NCI-H345 (cell line): ENCODE results near the gene CDKL2.
"Not testable (repeated sequence)": the region's sequence is repeated elsewhere in the genome, so short reads cannot be mapped to it uniquely, and the experiment has no call there.

Experiments
- DNase-seq: peaks from one replicate; lab custom pipeline; 2025; lab: John Stamatoyannopoulos, UW

The CDKL2 gene

GRCh38 chr4:75630174-75630936 lies at the start of gene CDKL2:
CDKL2 (minus strand) TSS chr4:75630528; CDS start chr4:75625988, 4,540 bp downstream.
- DNase-seq: peak; percentile 92

GRCh38 chr4:75678965-75679364 lies 48.6 kb upstream of the CDKL2 start:
- DNase-seq: no peak

GRCh38 chr4:75678473-75678872 lies 48.1 kb upstream of the CDKL2 start:
- no peak for DNase-seq

GRCh38 chr4:75675004-75675531 lies 44.7 kb upstream of the CDKL2 start:
- no peak for DNase-seq

- DNase-seq: no peak
Measured at GRCh38 chr4:75673959-75674328, 43.6 kb upstream of the CDKL2 start.

GRCh38 chr4:75673027-75673958 lies 43.0 kb upstream of the CDKL2 start, which contains the start of gene G3BP2:
G3BP2 (minus strand) TSS chr4:75673411; CDS start chr4:75662025, 11,386 bp downstream.
- DNase-seq: peak; percentile 98

- peak; percentile 34 for DNase-seq
Measured at GRCh38 chr4:75672461-75673026, 42.2 kb upstream of the CDKL2 start.

GRCh38 chr4:75671802-75672421 lies 41.6 kb upstream of the CDKL2 start:
- DNase-seq: no peak

- DNase-seq: no peak
Measured at GRCh38 chr4:75668596-75668995, 38.3 kb upstream of the CDKL2 start.

- not testable (repeated sequence) for DNase-seq
Measured at GRCh38 chr4:75667636-75668035, 37.3 kb upstream of the CDKL2 start.

- DNase-seq: no peak
Measured at GRCh38 chr4:75666299-75666698, 36.0 kb upstream of the CDKL2 start.

GRCh38 chr4:75664604-75665003 lies 34.3 kb upstream of the CDKL2 start:
- DNase-seq: not testable (repeated sequence)

GRCh38 chr4:75662626-75663025 lies 32.3 kb upstream of the CDKL2 start:
- DNase-seq: no peak

- no peak for DNase-seq
Measured at GRCh38 chr4:75660491-75660890, 30.2 kb upstream of the CDKL2 start.

- no peak for DNase-seq
Measured at GRCh38 chr4:75659512-75660031, 29.2 kb upstream of the CDKL2 start.

GRCh38 chr4:75658876-75659275 lies 28.5 kb upstream of the CDKL2 start:
- DNase-seq: no peak

- no peak for DNase-seq
Measured at GRCh38 chr4:75655562-75655961, 25.2 kb upstream of the CDKL2 start.

- no peak for DNase-seq
Measured at GRCh38 chr4:75654905-75655304, 24.6 kb upstream of the CDKL2 start.

GRCh38 chr4:75653845-75654503 lies 23.6 kb upstream of the CDKL2 start:
- DNase-seq: no peak

GRCh38 chr4:75644095-75644494 lies 13.8 kb upstream of the CDKL2 start:
- no peak for DNase-seq

GRCh38 chr4:75643651-75644050 lies 13.3 kb upstream of the CDKL2 start:
- no peak for DNase-seq
